GM12878 (cell line): ENCODE results near the gene FUT3.

Source experiments
- ATF7 ChIP-seq: fragments of 450-650 bp; IDR thresholded peaks from 2 replicates; pipeline ENCODE4 v1.6.1; 2016; ENCODE audit warnings: low read depth, mild to moderate bottlenecking
- BRCA1 ChIP-seq: IDR thresholded peaks from 2 replicates; pipeline ENCODE4 v1.6.1; 2011; ENCODE audit warnings: low read depth, low read length, improper control_type of control experiment
- CBX5 ChIP-seq: sonication (generic); IDR thresholded peaks from 2 replicates; pipeline ENCODE4 v1.6.1; 2016; ENCODE audit warnings: low read depth, moderate library complexity, mild to moderate bottlenecking, inconsistent platforms
- CEBPB ChIP-seq, 2 experiments: fragments of 150-350 bp in 1 of 2; IDR thresholded peaks; 2 replicates each; pipeline ENCODE4 v1.6.1; 2012 to 2014; ENCODE audit warnings: low read depth in 2 of 2, low read length in 2 of 2, borderline replicate concordance in 1 of 2, inconsistent platforms in 1 of 2
- CTCF ChIP-seq, 3 experiments: IDR thresholded peaks in 2 of 3; conservative IDR thresholded peaks in 1 of 3; 2 replicates each; pipeline ENCODE4 v1.5.1; 2011; ENCODE audit warnings: low read depth in 3 of 3, low read length in 3 of 3, mild to moderate bottlenecking in 3 of 3, control low read depth in 2 of 3, moderate library complexity in 2 of 3, inconsistent platforms in 1 of 3, mixed read lengths in 1 of 3; ENCODE audit not compliant: control insufficient read depth in 2 of 3, insufficient read depth in 1 of 3; ENCODE audit errors: extremely low read depth in 1 of 3
- EP300 ChIP-seq, 2 experiments: fragments of 150-350 bp in 1 of 2; IDR thresholded peaks; 2 replicates each; pipeline ENCODE4 v1.6.1; 2011 to 2012; ENCODE audit warnings: low read depth in 2 of 2, low read length in 2 of 2, borderline replicate concordance in 1 of 2, improper control_type of control experiment in 1 of 2, inconsistent platforms in 1 of 2; ENCODE audit not compliant: control insufficient read depth in 1 of 2
- EZH2 ChIP-seq: IDR thresholded peaks from 2 replicates; pipeline ENCODE4 v1.6.1; 2012; ENCODE audit warnings: low read depth, mild to moderate bottlenecking, control low read depth, inconsistent platforms, low read length, borderline replicate concordance; ENCODE audit not compliant: control insufficient read depth
- HDAC2 ChIP-seq: fragments of 200-600 bp; sonication (generic); IDR thresholded peaks from 2 replicates; pipeline ENCODE4 v1.6.1; 2017
- KAT2A ChIP-seq: conservative IDR thresholded peaks from 2 replicates; pipeline ENCODE4 v1.6.1; 2011; ENCODE audit warnings: low read depth, low read length; ENCODE audit not compliant: control insufficient read depth
- MYC ChIP-seq: IDR thresholded peaks from 2 replicates; pipeline ENCODE4 v1.6.1; 2011; ENCODE audit warnings: mild to moderate bottlenecking, low read length, moderate library complexity, inconsistent platforms; ENCODE audit not compliant: insufficient read depth, insufficient replicate concordance, insufficient read length, severe bottlenecking
- NRF1 ChIP-seq: conservative IDR thresholded peaks from 2 replicates; pipeline ENCODE4 v1.6.1; 2011; ENCODE audit warnings: mild to moderate bottlenecking, low read depth, low read length, improper control_type of control experiment
- TARDBP ChIP-seq: IDR thresholded peaks from 2 replicates; pipeline ENCODE4 v1.6.1; 2016; ENCODE audit warnings: borderline replicate concordance
- ZNF274 ChIP-seq: IDR thresholded peaks from one replicate; pipeline ENCODE4 v1.8.0; 2011; ENCODE audit not compliant: insufficient read length, insufficient read depth
- TF ChIP-seq, protein P1 (sequence below): IDR thresholded peaks from 2 replicates; pipeline ENCODE4 v1.6.1; 2012; ENCODE audit warnings: mild to moderate bottlenecking, low read depth, low read length

DNA sequence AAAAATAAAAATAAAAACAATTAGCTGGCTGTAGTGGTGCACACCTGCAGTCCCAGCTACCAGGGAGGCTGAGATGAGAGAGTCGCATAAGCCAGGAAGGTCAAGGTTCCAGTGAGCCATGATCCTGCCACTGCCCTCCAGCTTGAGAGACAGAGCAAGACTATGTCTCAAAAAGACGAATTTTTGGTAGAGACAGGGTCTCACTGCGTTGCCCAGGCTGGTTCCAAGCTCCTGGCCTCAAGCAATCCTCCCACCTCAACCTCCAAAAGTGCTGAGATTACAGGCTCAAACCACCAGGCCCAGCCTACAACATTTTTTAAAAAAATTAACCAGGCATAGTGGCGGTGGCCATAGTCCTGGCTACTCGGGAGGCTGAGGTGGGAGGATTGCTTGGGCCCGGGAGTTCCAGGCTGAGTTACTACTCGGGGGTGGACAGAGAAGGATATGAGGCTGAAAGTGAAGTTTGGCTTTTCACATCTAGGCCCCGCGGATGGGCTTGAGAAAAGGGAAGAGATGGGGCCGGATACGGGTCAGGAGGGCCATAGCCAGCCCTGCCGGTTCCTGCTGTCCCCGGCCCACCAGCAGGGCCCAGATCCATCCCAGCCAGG is 42.2 kb upstream of the FUT3 start:
- TF ChIP-seq HDAC2: no peak
- TF ChIP-seq KAT2A: no peak
- no peak for TF ChIP-seq TARDBP
- no peak for TF ChIP-seq CEBPB (IDR thresholded peaks at IDR 0.05; ENCODE audit: borderline replicate concordance in 1 of 2, low read depth in 2 of 2, low read length in 2 of 2)
- TF ChIP-seq NRF1: no peak
- TF ChIP-seq BRCA1: no peak
- no peak for TF ChIP-seq EP300 (IDR thresholded peaks at IDR 0.05; ENCODE audit: borderline replicate concordance in 1 of 2, control insufficient read depth in 1 of 2, low read depth in 2 of 2, low read length in 2 of 2)
- no peak for TF ChIP-seq EZH2
- no peak for TF ChIP-seq CTCF (IDR thresholded peaks at IDR 0.05 in 2 of 3, conservative IDR thresholded peaks at IDR 0.05 in 1 of 3; ENCODE audit: control insufficient read depth in 2 of 3, extremely low read depth in 1 of 3, insufficient read depth in 1 of 3, low read depth in 3 of 3, low read length in 3 of 3)
- TF ChIP-seq CBX5: no peak
- TF ChIP-seq MYC: no peak
- TF ChIP-seq, protein P1, sequence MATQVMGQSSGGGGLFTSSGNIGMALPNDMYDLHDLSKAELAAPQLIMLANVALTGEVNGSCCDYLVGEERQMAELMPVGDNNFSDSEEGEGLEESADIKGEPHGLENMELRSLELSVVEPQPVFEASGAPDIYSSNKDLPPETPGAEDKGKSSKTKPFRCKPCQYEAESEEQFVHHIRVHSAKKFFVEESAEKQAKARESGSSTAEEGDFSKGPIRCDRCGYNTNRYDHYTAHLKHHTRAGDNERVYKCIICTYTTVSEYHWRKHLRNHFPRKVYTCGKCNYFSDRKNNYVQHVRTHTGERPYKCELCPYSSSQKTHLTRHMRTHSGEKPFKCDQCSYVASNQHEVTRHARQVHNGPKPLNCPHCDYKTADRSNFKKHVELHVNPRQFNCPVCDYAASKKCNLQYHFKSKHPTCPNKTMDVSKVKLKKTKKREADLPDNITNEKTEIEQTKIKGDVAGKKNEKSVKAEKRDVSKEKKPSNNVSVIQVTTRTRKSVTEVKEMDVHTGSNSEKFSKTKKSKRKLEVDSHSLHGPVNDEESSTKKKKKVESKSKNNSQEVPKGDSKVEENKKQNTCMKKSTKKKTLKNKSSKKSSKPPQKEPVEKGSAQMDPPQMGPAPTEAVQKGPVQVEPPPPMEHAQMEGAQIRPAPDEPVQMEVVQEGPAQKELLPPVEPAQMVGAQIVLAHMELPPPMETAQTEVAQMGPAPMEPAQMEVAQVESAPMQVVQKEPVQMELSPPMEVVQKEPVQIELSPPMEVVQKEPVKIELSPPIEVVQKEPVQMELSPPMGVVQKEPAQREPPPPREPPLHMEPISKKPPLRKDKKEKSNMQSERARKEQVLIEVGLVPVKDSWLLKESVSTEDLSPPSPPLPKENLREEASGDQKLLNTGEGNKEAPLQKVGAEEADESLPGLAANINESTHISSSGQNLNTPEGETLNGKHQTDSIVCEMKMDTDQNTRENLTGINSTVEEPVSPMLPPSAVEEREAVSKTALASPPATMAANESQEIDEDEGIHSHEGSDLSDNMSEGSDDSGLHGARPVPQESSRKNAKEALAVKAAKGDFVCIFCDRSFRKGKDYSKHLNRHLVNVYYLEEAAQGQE: no peak
- TF ChIP-seq ATF7: no peak
- TF ChIP-seq ZNF274: no peak
